BLaER1 treated with 17β-estradiol and CSF1 and Interleukin-3, amounts not matched to agents 10 nM and 100 nM (cell line): ENCODE measurements around the gene DTNBP1.

Experiments used
- H3K27ac ChIP-seq, 11 experiments: shearing (Covaris generic); formaldehyde crosslinking; 2 replicates each; pipeline ENCODE4 v1.8.1; 2022
- H3K27me3 ChIP-seq, 11 experiments: shearing (Covaris generic); formaldehyde crosslinking; 2 replicates each; pipeline ENCODE4 v1.8.1; 2022
- H3K36me3 ChIP-seq, 11 experiments: shearing (Covaris generic); formaldehyde crosslinking; 2 replicates each; pipeline ENCODE4 v1.8.1; 2022
- H3K4me1 ChIP-seq, 10 experiments: shearing (Covaris generic); formaldehyde crosslinking; 2 replicates each; pipeline ENCODE4 v1.8.1; 2022
- H3K4me2 ChIP-seq, 11 experiments: shearing (Covaris generic); formaldehyde crosslinking; 2 replicates each; pipeline ENCODE4 v1.8.1; 2022
- H3K4me3 ChIP-seq, 10 experiments: shearing (Covaris generic); formaldehyde crosslinking; 2 replicates each; pipeline ENCODE4 v1.8.1; 2022
- H3K9ac ChIP-seq, 11 experiments: shearing (Covaris generic); formaldehyde crosslinking; 2 replicates each; pipeline ENCODE4 v1.8.1; 2022
- H3K9me3 ChIP-seq, 11 experiments: shearing (Covaris generic); formaldehyde crosslinking; replicated peaks in 1 of 11; 2 replicates each; pipeline ENCODE4 v1.8.1; 2022
- H4K20me1 ChIP-seq, 11 experiments: shearing (Covaris generic); formaldehyde crosslinking; 2 replicates each; pipeline ENCODE4 v1.8.1; 2022
- Cebpa-rat ChIP-seq, 11 experiments: shearing (Covaris generic); IDR thresholded peaks; 2 replicates each; pipeline ENCODE4 v1.8.1; 2022

DTNBP1 gene

DNA sequence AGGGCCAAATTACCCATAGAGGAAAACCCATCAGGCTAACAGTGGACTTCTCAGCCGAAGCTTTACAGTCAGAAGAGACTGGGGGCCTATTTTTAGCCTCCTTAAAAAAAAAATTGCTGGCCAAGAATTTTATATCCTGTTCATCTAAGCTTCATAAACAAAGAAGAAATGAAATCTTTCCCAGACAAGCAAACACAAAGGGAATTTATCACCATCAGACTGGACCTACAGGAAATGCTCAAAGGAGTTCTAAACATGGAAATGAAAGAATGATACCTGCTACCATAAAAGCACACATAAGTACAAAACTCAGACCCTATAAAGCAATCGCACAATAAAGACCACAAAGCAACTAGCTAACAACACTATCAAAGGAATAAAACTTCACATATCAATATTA is 19.3 kb downstream of the DTNBP1 start:
- no peak overlapping the region for H3K4me3 ChIP-seq
- peaks cover 71 to 99% (median 95%) of the 10 kb centered on the region in 11 experiments for H3K9me3 ChIP-seq
- peaks cover 0 to 42% (median 0%) of the 10 kb centered on the region in 11 experiments; a peak in 4 of 22 replicates for H4K20me1 ChIP-seq
- H3K4me1 ChIP-seq: no peaks in the 10 kb centered on the region
- no peak for TF ChIP-seq Cebpa-rat (IDR thresholded peaks at IDR 0.05)
- H3K4me2 ChIP-seq: no peak overlapping the region
- H3K36me3 ChIP-seq: peaks cover 86 to 100% (median 98%) of the 10 kb centered on the region in 11 experiments
- no peak overlapping the region for H3K27ac ChIP-seq
- H3K27me3 ChIP-seq: no peaks in the 10 kb centered on the region
- no peak overlapping the region for H3K9ac ChIP-seq

DNA sequence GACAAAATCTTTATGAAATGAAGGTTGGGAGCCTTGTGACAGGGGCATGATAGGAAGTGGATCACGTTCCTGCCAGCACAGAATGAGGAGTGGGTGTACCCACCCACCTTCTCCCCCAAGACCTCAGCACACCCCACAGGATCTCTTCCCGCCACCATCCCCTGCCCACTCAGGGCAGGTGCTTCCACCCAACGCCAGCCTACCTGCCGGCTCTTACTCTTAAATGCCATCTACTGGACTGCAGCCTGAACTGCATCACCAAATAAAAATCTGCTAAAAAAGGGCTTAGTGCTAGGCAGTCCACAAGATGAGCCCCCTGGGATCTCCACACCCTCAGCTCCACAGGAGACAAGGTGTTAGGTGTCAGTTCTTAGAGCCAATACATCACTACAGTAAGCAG is 20.6 kb downstream of the DTNBP1 start:
- H3K27ac ChIP-seq: no peak overlapping the region
- no peaks in the 10 kb centered on the region for H3K27me3 ChIP-seq
- peaks cover 74 to 93% (median 90%) of the 10 kb centered on the region in 11 experiments for H3K9me3 ChIP-seq
- peaks cover 88 to 100% (median 98%) of the 10 kb centered on the region in 11 experiments for H3K36me3 ChIP-seq
- TF ChIP-seq Cebpa-rat (IDR thresholded peaks at IDR 0.05): no peak
- H3K4me3 ChIP-seq: no peak overlapping the region
- H4K20me1 ChIP-seq: peaks cover 0 to 31% (median 0%) of the 10 kb centered on the region in 11 experiments; a peak in 4 of 22 replicates
- H3K9ac ChIP-seq: no peak overlapping the region
- no peak overlapping the region for H3K4me2 ChIP-seq
- H3K4me1 ChIP-seq: no peaks in the 10 kb centered on the region

DNA sequence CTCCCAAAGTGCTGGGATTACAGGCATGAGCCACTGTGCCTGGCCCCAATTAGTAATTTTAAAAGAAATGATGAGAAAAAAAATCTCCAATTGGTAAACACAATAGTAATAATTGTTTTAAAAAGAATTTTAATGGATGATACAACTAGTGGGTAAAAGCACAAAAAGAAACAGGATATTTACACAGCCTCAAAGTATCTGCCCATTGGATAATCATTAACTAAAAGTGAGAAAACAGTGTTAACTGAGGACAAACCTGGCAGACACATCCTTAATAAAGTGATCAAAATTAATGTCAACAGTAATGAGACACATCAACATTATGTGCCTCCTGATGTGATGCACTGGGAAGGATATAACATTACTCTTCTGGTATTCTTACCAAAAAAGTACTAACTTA is 24.5 kb downstream of the DTNBP1 start:
- Histone ChIP-seq H3K27ac (no peak overlapping the region), H3K9ac (no peak overlapping the region), H3K27me3 (no peaks in the 10 kb centered on the region), H3K4me1 (no peaks in the 10 kb centered on the region), H4K20me1 (peaks cover 0 to 37% (median 0%) of the 10 kb centered on the region in 11 experiments; a peak in 4 of 22 replicates), H3K4me2 (no peak overlapping the region), H3K9me3 (peaks cover 39 to 55% (median 52%) of the 10 kb centered on the region in 11 experiments), H3K36me3 (peaks cover 74 to 100% (median 97%) of the 10 kb centered on the region in 11 experiments), H3K4me3 (no peak overlapping the region)
- TF ChIP-seq Cebpa-rat (IDR thresholded peaks at IDR 0.05): no peak

DNA sequence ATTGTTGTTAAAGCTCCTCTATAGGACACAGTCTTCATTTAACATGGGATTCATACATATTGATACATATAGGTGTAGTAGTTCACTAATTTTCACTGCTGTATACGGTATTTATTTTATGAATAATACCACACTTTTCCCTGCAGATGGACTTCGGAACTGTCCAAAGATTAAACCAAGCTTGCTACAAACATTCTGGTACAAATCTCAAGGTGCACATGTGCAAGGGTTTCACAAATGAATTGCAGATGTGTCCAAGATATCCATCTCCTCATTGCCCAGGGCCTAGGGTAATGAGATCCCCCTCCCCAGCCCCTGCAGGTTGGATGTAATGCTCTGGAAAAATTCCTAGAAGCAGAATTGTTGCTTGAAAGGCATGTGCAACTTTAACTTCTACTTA is 31.4 kb downstream of the DTNBP1 start:
- TF ChIP-seq Cebpa-rat (IDR thresholded peaks at IDR 0.05): no peak

DNA sequence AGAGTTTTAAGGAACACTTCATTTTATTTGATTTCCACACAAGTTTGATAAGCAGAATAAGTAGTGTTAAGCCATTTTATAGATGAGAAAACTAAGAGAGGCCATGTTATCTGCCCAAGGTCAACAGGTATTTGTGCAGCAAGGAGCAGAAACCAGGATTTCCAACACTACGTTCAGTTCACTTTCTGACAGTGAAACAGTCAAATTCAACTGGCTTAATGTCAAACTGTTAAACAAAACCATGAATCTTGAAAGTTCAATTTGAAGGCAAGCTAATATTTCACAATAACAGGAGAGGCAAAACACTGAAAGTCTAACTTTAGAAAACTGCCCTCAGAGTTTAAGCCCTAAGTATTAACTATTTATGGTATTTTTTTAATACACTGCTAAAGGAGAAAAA is 32.6 kb downstream of the DTNBP1 start:
- no peak overlapping the region for H3K9ac ChIP-seq
- no peak overlapping the region for H3K27ac ChIP-seq
- peaks cover 0 to 21% (median 6%) of the 10 kb centered on the region in 10 experiments; a peak in 8 of 20 replicates for H3K4me1 ChIP-seq
- peaks cover 0 to 76% (median 0%) of the 10 kb centered on the region in 11 experiments; a peak in 5 of 22 replicates for H4K20me1 ChIP-seq
- H3K4me3 ChIP-seq: no peak overlapping the region
- H3K27me3 ChIP-seq: no peaks in the 10 kb centered on the region
- H3K9me3 ChIP-seq: no peaks in the 10 kb centered on the region
- TF ChIP-seq Cebpa-rat (IDR thresholded peaks at IDR 0.05): no peak
- no peak overlapping the region for H3K4me2 ChIP-seq
- H3K36me3 ChIP-seq: peaks cover 9 to 49% (median 40%) of the 10 kb centered on the region in 11 experiments; a peak in 20 of 22 replicates

More for the DNA sequence above, 31.4 kb downstream of the DTNBP1 start:
- Histone ChIP-seq H3K27ac (no peak overlapping the region), H3K9me3 (no peaks in the 10 kb centered on the region), H3K9ac (no peak overlapping the region), H3K4me1 (peaks cover 0 to 21% (median 6%) of the 10 kb centered on the region in 10 experiments; a peak in 8 of 20 replicates), H4K20me1 (peaks cover 0 to 65% (median 0%) of the 10 kb centered on the region in 11 experiments; a peak in 5 of 22 replicates), H3K4me3 (no peak overlapping the region), H3K36me3 (peaks cover 17 to 50% (median 43%) of the 10 kb centered on the region in 11 experiments), H3K27me3 (no peaks in the 10 kb centered on the region), H3K4me2 (no peak overlapping the region)

DNA sequence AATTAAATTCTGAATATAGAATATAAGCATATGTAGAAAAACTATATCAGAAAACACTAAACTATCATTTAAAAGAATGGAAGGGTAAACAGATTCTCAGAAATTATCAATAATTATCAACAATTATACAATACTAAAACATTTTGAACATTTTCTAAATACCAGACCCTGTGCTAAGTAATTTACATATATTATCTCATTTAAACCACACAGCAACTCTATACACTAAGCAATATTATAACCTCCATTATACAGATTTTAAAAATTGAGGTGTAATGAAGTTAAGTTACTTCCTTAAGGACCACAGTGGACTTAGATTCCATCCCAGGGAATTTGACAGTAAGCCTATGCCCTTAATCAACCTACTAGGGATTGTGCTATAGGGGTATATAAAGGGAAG is 33.3 kb downstream of the DTNBP1 start:
- no peaks in the 10 kb centered on the region for H3K27me3 ChIP-seq
- H3K4me3 ChIP-seq: no peak overlapping the region
- H3K9ac ChIP-seq: no peak overlapping the region
- peaks cover 0 to 21% (median 6%) of the 10 kb centered on the region in 10 experiments; a peak in 8 of 20 replicates for H3K4me1 ChIP-seq
- peaks cover 0 to 82% (median 0%) of the 10 kb centered on the region in 11 experiments; a peak in 5 of 22 replicates for H4K20me1 ChIP-seq
- peaks cover 9 to 47% (median 34%) of the 10 kb centered on the region in 11 experiments; a peak in 20 of 22 replicates for H3K36me3 ChIP-seq
- no peak for TF ChIP-seq Cebpa-rat (IDR thresholded peaks at IDR 0.05)
- no peaks in the 10 kb centered on the region for H3K9me3 ChIP-seq
- no peak overlapping the region for H3K4me2 ChIP-seq
- no peak overlapping the region for H3K27ac ChIP-seq

DNA sequence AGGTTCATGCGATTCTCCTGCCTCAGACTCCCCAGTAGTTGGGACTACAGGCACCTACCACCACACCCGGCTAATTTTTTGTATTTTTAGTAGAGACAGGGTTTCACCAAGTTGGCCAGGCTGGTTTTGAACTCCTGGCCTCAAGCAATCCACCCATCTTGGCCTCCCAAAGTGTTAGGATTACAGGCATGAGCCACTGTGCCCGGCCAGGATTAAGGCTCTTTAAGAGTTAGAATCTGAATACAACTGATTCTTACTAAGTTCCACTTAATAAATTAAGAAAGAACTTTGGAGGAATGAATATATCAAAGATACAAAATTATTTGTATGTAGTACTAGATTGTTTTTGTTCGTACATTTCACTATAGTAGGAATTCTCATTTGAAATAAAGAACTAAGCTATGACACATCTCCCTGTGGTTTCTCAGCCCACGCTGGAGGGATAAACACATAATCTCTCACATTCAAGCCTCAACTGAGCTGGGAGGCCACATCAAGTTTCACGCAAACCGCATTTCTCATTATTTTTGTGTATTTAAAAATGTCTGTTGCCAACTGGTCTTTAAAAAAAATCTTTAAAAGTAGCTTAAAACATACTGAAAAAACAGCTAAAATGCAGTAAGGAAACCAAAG is 34.2 kb downstream of the DTNBP1 start:
- H3K27ac ChIP-seq: no peak overlapping the region
- TF ChIP-seq Cebpa-rat (IDR thresholded peaks at IDR 0.05): no peak
- H3K4me1 ChIP-seq: peaks cover 0 to 28% (median 6%) of the 10 kb centered on the region in 10 experiments; a peak in 9 of 20 replicates
- H3K4me3 ChIP-seq: no peak overlapping the region
- no peaks in the 10 kb centered on the region for H3K27me3 ChIP-seq
- H4K20me1 ChIP-seq: peaks cover 0 to 90% (median 8%) of the 10 kb centered on the region in 11 experiments; a peak in 13 of 22 replicates
- H3K36me3 ChIP-seq: peaks cover 15 to 47% (median 35%) of the 10 kb centered on the region in 11 experiments; a peak in 20 of 22 replicates
- peak overlapping the region in 1 of 11 experiments; percentile 20; a peak in 1 of 22 replicates for H3K9ac ChIP-seq
- H3K4me2 ChIP-seq: peak overlapping the region in 4 of 11 experiments; percentile 10 to 78 (median 44); a peak in 6 of 22 replicates
- no peaks in the 10 kb centered on the region for H3K9me3 ChIP-seq

DNA sequence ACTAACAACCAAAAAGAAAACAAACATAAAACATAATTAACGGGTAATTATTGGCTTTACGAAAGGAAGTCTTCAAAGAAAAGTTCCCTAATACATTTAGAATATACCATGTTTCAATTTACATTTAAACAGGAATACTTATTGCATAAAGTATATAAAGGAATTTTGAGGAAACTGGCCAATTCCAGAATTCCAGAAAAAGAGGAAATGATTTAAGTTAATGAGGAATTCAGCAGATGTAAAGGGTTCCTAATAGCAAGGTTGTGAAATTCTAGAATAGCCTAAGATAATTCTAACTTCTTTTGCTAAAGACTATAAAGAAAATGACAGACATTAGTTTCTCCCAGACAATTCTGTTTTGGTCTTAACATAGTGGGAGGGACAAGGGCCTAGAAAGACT is 35.0 kb downstream of the DTNBP1 start:
- H3K27me3 ChIP-seq: no peaks in the 10 kb centered on the region
- H3K9me3 ChIP-seq: no peaks in the 10 kb centered on the region
- H3K4me2 ChIP-seq: peak overlapping the region in 3 of 11 experiments; percentile 40 to 78 (median 48); a peak in 4 of 22 replicates
- TF ChIP-seq Cebpa-rat (IDR thresholded peaks at IDR 0.05): no peak
- peaks cover 5 to 35% (median 11%) of the 10 kb centered on the region in 10 experiments; a peak in 19 of 20 replicates for H3K4me1 ChIP-seq
- no peak overlapping the region for H3K27ac ChIP-seq
- H3K4me3 ChIP-seq: no peak overlapping the region
- H4K20me1 ChIP-seq: peaks cover 0 to 89% (median 8%) of the 10 kb centered on the region in 11 experiments; a peak in 13 of 22 replicates
- no peak overlapping the region for H3K9ac ChIP-seq
- H3K36me3 ChIP-seq: peaks cover 15 to 39% (median 33%) of the 10 kb centered on the region in 11 experiments; a peak in 19 of 22 replicates
